SK-N-SH (cell line): Measurements from ENCODE around the gene LTB4R.

Source experiments
- CTCF ChIP-seq: fragments of 200-600 bp; sonication (generic); IDR thresholded peaks from 2 replicates; pipeline ENCODE4 v1.6.1; 2017; ENCODE audit warnings: antibody characterized with exemption, mild to moderate bottlenecking, moderate library complexity
- EZH2phosphoT487 ChIP-seq: fragments of 200-600 bp; sonication (generic); IDR thresholded peaks from 2 replicates; pipeline ENCODE4 v1.6.1; 2017; ENCODE audit warnings: low read depth, mixed run types, mild to moderate bottlenecking, antibody characterized with exemption, moderate library complexity, borderline replicate concordance
- FOSL2 ChIP-seq: IDR thresholded peaks from 2 replicates; pipeline ENCODE4 v1.4.0; 2012; ENCODE audit warnings: low read depth, mild to moderate bottlenecking, moderate library complexity, borderline replicate concordance
- FOXM1 ChIP-seq: IDR thresholded peaks from 2 replicates; pipeline ENCODE4 v1.4.0; 2012; ENCODE audit warnings: low read depth, mild to moderate bottlenecking
- GABPA ChIP-seq: IDR thresholded peaks from 2 replicates; pipeline ENCODE4 v1.4.0; 2012; ENCODE audit warnings: low read depth, mild to moderate bottlenecking
- MXI1 ChIP-seq: IDR thresholded peaks from 2 replicates; pipeline ENCODE4 v1.6.1; 2012; ENCODE audit warnings: mild to moderate bottlenecking, low read depth, low read length, improper control_type of control experiment
- NFIC ChIP-seq: IDR thresholded peaks from 2 replicates; pipeline ENCODE4 v1.4.0; 2012; ENCODE audit warnings: borderline replicate concordance
- POLR2AphosphoS5 ChIP-seq: IDR thresholded peaks from 2 replicates; pipeline ENCODE4 v1.6.1; 2012; ENCODE audit warnings: low read depth, low read length
- RAD21 ChIP-seq: IDR thresholded peaks from 2 replicates; pipeline ENCODE4 v1.6.1; 2012; ENCODE audit warnings: mild to moderate bottlenecking, low read length
- RFX5 ChIP-seq: IDR thresholded peaks from 2 replicates; pipeline ENCODE4 v1.6.1; 2012; ENCODE audit warnings: mild to moderate bottlenecking, improper control_type of control experiment, low read length
- SMC3 ChIP-seq: IDR thresholded peaks from 2 replicates; pipeline ENCODE4 v1.6.1; 2012; ENCODE audit warnings: low read depth, low read length, improper control_type of control experiment
- TAF1 ChIP-seq: IDR thresholded peaks from 2 replicates; pipeline ENCODE4 v1.6.1; 2012; ENCODE audit warnings: low read depth, mild to moderate bottlenecking, low read length, moderate library complexity, borderline replicate concordance
- TEAD4 ChIP-seq: IDR thresholded peaks from 2 replicates; pipeline ENCODE4 v1.4.0; 2012; ENCODE audit warnings: mild to moderate bottlenecking, borderline replicate concordance; ENCODE audit not compliant: insufficient read depth

GRCh38 chr14:24325963-24326362 is 14.7 kb downstream of the LTB4R start:
- no peak for TF ChIP-seq TEAD4
- no peak for TF ChIP-seq MXI1
- TF ChIP-seq CTCF: no peak
- no peak for TF ChIP-seq FOXM1
- TF ChIP-seq NFIC: no peak
- no peak for TF ChIP-seq SMC3
- TF ChIP-seq TAF1: no peak
- no peak for TF ChIP-seq POLR2AphosphoS5
- no peak for TF ChIP-seq RAD21
- no peak for TF ChIP-seq RFX5
- no peak for TF ChIP-seq EZH2phosphoT487
- TF ChIP-seq GABPA: no peak
- TF ChIP-seq FOSL2: no peak
